HepG2 (cell line): ENCODE data around the gene EMILIN3. TPM values are rescaled to one million over a fixed set of nuclear protein-coding genes. Genes with fewer than 3 reads are reported as not detected.

Source experiments
- FOSL1 ChIP-seq: sonication (generic); formaldehyde crosslinking; IDR thresholded peaks from 2 replicates; pipeline ENCODE4 v1.9.0; 2021; ENCODE audit warnings: missing genetic modification reagents, borderline replicate concordance
- FOXO1 ChIP-seq: sonication (generic); formaldehyde crosslinking; IDR thresholded peaks from 2 replicates; pipeline ENCODE4 v1.4.0; 2020; ENCODE audit warnings: missing genetic modification reagents
- HDAC6 ChIP-seq: fragments of 200-600 bp; sonication (generic); IDR thresholded peaks from 2 replicates; pipeline ENCODE4 v1.7.0; 2017; ENCODE audit warnings: mild to moderate bottlenecking, antibody characterized with exemption, low read length, low read depth
- IKZF1 ChIP-seq: fragments of 450-650 bp; IDR thresholded peaks from 2 replicates; pipeline ENCODE4 v1.7.1; 2016
- KMT2B ChIP-seq: IDR thresholded peaks from 2 replicates; pipeline ENCODE4 v1.6.1; 2016; ENCODE audit warnings: missing genetic modification reagents, missing compliant biosample characterization
- NCOA1 ChIP-seq: sonication (generic); formaldehyde crosslinking; IDR thresholded peaks from 2 replicates; pipeline ENCODE4 v1.9.0; 2021; ENCODE audit warnings: missing genetic modification reagents
- REXO4 ChIP-seq: sonication (generic); formaldehyde crosslinking; IDR thresholded peaks from 2 replicates; pipeline ENCODE4 v1.8.0; 2022; ENCODE audit warnings: missing genetic modification reagents, mild to moderate bottlenecking, borderline replicate concordance
- RFXANK ChIP-seq: IDR thresholded peaks from 2 replicates; pipeline ENCODE4 v1.6.1; 2016
- SP2 ChIP-seq: sonication (generic); formaldehyde crosslinking; IDR thresholded peaks from 2 replicates; pipeline ENCODE4 v1.5.1; 2020; ENCODE audit warnings: mild to moderate bottlenecking, missing genetic modification reagents
- TBL1XR1 ChIP-seq: fragments of 150-350 bp; IDR thresholded peaks from 2 replicates; pipeline ENCODE4 v1.6.1; 2014; ENCODE audit warnings: borderline replicate concordance, low read length; ENCODE audit not compliant: partially characterized antibody
- TBX2 ChIP-seq: sonication (generic); formaldehyde crosslinking; IDR thresholded peaks from 2 replicates; pipeline ENCODE4 v1.5.0; 2020; ENCODE audit warnings: missing genetic modification reagents, mild to moderate bottlenecking, borderline replicate concordance
- ZNF251 ChIP-seq: sonication (generic); formaldehyde crosslinking; IDR thresholded peaks from 2 replicates; pipeline ENCODE4 v1.9.0; 2021; ENCODE audit warnings: mild to moderate bottlenecking, missing genetic modification reagents
- ZNF264 ChIP-seq: sonication (generic); formaldehyde crosslinking; IDR thresholded peaks from 2 replicates; pipeline ENCODE4 v1.4.0; 2020; ENCODE audit warnings: missing genetic modification reagents
- polyA plus RNA-seq, 8 experiments: library from polyadenylated mRNA; depleted of rRNA in 3 of 8; stranded (reverse) in 7 of 8; unstranded in 1 of 8; fragments of >200 nt; fragmentation: Illumina TruSeq in 4 of 8; extraction: Trizol in 4 of 8; gene quantifications; 2 replicates each; pipeline versions ENCODE4 v1.2.1 to v1.2.3, GENCODE V29; 2011 to 2016; ENCODE audit warnings: low read depth in 4 of 8, missing spikeins in 1 of 8, mixed read lengths in 1 of 8; ENCODE audit not compliant: insufficient read depth in 1 of 8
- total RNA-seq, 5 experiments: library from RNA; depleted of rRNA; stranded (reverse); fragments of >200 nt; fragmentation: Illumina TruSeq; extraction: Trizol; gene quantifications; 2 replicates each; pipeline ENCODE4 v1.2.3, GENCODE V29; 2016; ENCODE audit warnings: low read depth in 1 of 5
- TF ChIP-seq, protein P1 (sequence below): sonication (generic); formaldehyde crosslinking; IDR thresholded peaks from 2 replicates; pipeline ENCODE4 v1.4.0; 2020; ENCODE audit warnings: missing genetic modification reagents
- TF ChIP-seq, protein P2 (sequence below), 2 experiments: sonication (generic) in 1 of 2; formaldehyde crosslinking in 1 of 2; IDR thresholded peaks; 2 replicates each; pipeline versions ENCODE4 v1.5.1 to v1.6.1; 2011 to 2020; ENCODE audit warnings: borderline replicate concordance in 1 of 2, low read depth in 1 of 2, low read length in 1 of 2, mild to moderate bottlenecking in 1 of 2, missing genetic modification reagents in 1 of 2, moderate library complexity in 1 of 2
- TF ChIP-seq, protein P3 (sequence below): sonication (generic); formaldehyde crosslinking; IDR thresholded peaks from 2 replicates; pipeline ENCODE4 v1.4.0; 2020; ENCODE audit warnings: mild to moderate bottlenecking, low read depth, missing genetic modification reagents
- TF ChIP-seq, protein P4 (sequence below): sonication (generic); formaldehyde crosslinking; IDR thresholded peaks from 2 replicates; pipeline ENCODE4 v1.8.0; 2023; ENCODE audit warnings: mild to moderate bottlenecking, missing genetic modification reagents
- TF ChIP-seq, protein P5 (sequence below): sonication (generic); formaldehyde crosslinking; IDR thresholded peaks from 2 replicates; pipeline ENCODE4 v1.8.0; 2022; ENCODE audit warnings: missing genetic modification reagents, mild to moderate bottlenecking, moderate library complexity, borderline replicate concordance
- TF ChIP-seq, protein P6 (sequence below): IDR thresholded peaks from 2 replicates; pipeline ENCODE4 v1.6.1; 2016; ENCODE audit warnings: control low read depth

Gene EMILIN3
- total and polyA plus RNA-seq, 2 of the 13 experiments (the other 11 are each of a cell fraction or from before 2014, with no cell fraction given), result 0.25 to 0.29 TPM

DNA sequence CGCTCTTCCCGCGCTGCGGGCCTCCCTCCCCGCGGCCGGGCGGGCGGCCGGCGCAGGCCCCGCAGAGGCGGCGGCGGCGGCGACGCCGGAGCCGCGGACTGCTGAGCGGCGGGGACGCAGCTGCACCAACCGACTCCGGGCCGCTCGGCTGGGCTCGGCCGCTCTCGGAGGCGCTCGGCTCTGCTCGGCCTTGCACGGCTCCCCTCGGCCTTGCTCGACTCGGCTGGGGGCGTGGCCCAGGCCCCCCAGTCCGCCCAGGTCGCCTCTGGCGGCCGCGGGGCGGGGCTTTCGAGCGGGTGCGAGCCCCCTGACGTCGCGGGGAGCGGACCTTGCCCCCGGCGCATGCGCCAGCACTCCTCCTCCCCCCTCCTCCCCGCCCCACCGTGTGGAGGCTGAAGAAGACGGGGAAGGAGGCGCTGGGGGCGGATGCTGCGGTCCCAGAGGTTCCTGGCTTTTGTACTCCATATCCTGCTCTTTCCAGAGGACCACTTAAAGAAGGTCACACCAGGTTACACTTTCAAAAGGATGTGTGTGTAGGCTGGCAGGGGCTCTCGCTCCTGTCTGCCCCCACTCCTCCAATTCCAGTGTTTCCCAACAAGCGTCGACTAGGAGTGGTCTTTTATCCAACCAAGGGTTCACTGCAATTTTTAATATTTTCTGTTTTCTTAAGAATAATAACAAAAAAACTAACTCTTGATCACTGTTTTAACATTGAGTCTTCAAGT, 48.9 kb downstream of the EMILIN3 start, which contains the start of gene ZHX3 (continued):
- TF ChIP-seq NCOA1 (CRISPR knock-in tag) (peak; percentile 26; the same call in 1 of the 2 replicates), TBL1XR1 (peak; percentile 63), TBX2 (CRISPR knock-in tag) (peak; percentile 25), IKZF1 (no peak), HDAC6 (no peak), ZNF251 (CRISPR knock-in tag) (0 out of 2 replicates have a peak, but pooled peaks have one; percentile 60), KMT2B (CRISPR knock-in tag) (peak; percentile 41; the same call in 1 of the 2 replicates), REXO4 (CRISPR knock-in tag) (no peak), FOSL1 (CRISPR knock-in tag) (no peak), FOXO1 (CRISPR knock-in tag) (no peak; the same call in 1 of the 2 replicates), SP2 (no peak), ZNF264 (no peak), RFXANK (CRISPR knock-in tag) (0 out of 2 replicates have a peak, but pooled peaks have one; percentile 39)
- TF ChIP-seq, protein P1, sequence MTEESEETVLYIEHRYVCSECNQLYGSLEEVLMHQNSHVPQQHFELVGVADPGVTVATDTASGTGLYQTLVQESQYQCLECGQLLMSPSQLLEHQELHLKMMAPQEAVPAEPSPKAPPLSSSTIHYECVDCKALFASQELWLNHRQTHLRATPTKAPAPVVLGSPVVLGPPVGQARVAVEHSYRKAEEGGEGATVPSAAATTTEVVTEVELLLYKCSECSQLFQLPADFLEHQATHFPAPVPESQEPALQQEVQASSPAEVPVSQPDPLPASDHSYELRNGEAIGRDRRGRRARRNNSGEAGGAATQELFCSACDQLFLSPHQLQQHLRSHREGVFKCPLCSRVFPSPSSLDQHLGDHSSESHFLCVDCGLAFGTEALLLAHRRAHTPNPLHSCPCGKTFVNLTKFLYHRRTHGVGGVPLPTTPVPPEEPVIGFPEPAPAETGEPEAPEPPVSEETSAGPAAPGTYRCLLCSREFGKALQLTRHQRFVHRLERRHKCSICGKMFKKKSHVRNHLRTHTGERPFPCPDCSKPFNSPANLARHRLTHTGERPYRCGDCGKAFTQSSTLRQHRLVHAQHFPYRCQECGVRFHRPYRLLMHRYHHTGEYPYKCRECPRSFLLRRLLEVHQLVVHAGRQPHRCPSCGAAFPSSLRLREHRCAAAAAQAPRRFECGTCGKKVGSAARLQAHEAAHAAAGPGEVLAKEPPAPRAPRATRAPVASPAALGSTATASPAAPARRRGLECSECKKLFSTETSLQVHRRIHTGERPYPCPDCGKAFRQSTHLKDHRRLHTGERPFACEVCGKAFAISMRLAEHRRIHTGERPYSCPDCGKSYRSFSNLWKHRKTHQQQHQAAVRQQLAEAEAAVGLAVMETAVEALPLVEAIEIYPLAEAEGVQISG (CRISPR knock-in tag), result no peak; the same call in 1 of the 2 replicates
- TF ChIP-seq, protein P2, sequence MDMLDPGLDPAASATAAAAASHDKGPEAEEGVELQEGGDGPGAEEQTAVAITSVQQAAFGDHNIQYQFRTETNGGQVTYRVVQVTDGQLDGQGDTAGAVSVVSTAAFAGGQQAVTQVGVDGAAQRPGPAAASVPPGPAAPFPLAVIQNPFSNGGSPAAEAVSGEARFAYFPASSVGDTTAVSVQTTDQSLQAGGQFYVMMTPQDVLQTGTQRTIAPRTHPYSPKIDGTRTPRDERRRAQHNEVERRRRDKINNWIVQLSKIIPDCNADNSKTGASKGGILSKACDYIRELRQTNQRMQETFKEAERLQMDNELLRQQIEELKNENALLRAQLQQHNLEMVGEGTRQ (IDR thresholded peaks at IDR 0.05; ENCODE audit: low read depth, low read length), result no peak
- TF ChIP-seq, protein P2 (CRISPR knock-in tag; IDR thresholded peaks at IDR 0.05; ENCODE audit: borderline replicate concordance), result no peak; the same call in 1 of the 2 replicates
- TF ChIP-seq, protein P3, sequence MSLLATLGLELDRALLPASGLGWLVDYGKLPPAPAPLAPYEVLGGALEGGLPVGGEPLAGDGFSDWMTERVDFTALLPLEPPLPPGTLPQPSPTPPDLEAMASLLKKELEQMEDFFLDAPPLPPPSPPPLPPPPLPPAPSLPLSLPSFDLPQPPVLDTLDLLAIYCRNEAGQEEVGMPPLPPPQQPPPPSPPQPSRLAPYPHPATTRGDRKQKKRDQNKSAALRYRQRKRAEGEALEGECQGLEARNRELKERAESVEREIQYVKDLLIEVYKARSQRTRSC (CRISPR knock-in tag), result no peak
- TF ChIP-seq, protein P4, sequence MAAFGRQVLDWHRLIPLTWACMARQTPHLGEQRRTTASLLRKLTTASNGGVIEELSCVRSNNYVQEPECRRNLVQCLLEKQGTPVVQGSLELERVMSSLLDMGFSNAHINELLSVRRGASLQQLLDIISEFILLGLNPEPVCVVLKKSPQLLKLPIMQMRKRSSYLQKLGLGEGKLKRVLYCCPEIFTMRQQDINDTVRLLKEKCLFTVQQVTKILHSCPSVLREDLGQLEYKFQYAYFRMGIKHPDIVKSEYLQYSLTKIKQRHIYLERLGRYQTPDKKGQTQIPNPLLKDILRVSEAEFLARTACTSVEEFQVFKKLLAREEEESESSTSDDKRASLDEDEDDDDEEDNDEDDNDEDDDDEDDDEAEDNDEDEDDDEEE (CRISPR knock-in tag), result no peak
- TF ChIP-seq, protein P5, sequence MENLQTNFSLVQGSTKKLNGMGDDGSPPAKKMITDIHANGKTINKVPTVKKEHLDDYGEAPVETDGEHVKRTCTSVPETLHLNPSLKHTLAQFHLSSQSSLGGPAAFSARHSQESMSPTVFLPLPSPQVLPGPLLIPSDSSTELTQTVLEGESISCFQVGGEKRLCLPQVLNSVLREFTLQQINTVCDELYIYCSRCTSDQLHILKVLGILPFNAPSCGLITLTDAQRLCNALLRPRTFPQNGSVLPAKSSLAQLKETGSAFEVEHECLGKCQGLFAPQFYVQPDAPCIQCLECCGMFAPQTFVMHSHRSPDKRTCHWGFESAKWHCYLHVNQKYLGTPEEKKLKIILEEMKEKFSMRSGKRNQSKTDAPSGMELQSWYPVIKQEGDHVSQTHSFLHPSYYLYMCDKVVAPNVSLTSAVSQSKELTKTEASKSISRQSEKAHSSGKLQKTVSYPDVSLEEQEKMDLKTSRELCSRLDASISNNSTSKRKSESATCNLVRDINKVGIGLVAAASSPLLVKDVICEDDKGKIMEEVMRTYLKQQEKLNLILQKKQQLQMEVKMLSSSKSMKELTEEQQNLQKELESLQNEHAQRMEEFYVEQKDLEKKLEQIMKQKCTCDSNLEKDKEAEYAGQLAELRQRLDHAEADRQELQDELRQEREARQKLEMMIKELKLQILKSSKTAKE (CRISPR knock-in tag), result no peak
- TF ChIP-seq, protein P6, sequence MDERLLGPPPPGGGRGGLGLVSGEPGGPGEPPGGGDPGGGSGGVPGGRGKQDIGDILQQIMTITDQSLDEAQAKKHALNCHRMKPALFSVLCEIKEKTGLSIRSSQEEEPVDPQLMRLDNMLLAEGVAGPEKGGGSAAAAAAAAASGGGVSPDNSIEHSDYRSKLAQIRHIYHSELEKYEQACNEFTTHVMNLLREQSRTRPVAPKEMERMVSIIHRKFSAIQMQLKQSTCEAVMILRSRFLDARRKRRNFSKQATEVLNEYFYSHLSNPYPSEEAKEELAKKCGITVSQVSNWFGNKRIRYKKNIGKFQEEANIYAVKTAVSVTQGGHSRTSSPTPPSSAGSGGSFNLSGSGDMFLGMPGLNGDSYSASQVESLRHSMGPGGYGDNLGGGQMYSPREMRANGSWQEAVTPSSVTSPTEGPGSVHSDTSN, result no peak
